Tibial nerve (tissue), 4 donors: ENCODE measurements around the gene TH. TPM values are rescaled to one million over a fixed set of nuclear protein-coding genes. Genes with fewer than 3 reads are reported as not detected.

Source experiments
- DNase-seq, 2 donors: peaks; one replicate each; pipeline ENCODE4 v3.0.0-alpha.2; 2019; ENCODE audit warnings: low spot score in 2 of 2
- H3K27ac ChIP-seq, 4 donors: fragments of 200-600 bp; sonication (generic) in 3 of 4; one replicate each; pipeline ENCODE4 v1.5.1; 2017 to 2019; ENCODE audit warnings: mild to moderate bottlenecking in 1 of 4
- H3K27me3 ChIP-seq, 2 donors: fragments of 200-600 bp; sonication (generic) in 1 of 2; one replicate each; pipeline versions ENCODE4 v1.5.1 to v1.6.0; 2017 to 2019
- H3K36me3 ChIP-seq, 3 donors: fragments of 200-600 bp; sonication (generic); one replicate each; pipeline ENCODE4 v1.5.1; 2018 to 2019
- H3K4me1 ChIP-seq, 4 donors: fragments of 200-600 bp; sonication (generic) in 3 of 4; one replicate each; pipeline ENCODE4 v1.5.1; 2017 to 2019
- H3K4me3 ChIP-seq, 4 donors: fragments of 200-600 bp; sonication (generic) in 3 of 4; one replicate each; pipeline ENCODE4 v1.5.1; 2017 to 2019; ENCODE audit warnings: mild to moderate bottlenecking in 1 of 4, moderate library complexity in 1 of 4
- H3K9me3 ChIP-seq, 4 donors: fragments of 200-600 bp; sonication (generic) in 3 of 4; one replicate each; pipeline ENCODE4 v1.5.1; 2017 to 2019
- EP300 ChIP-seq, 2 donors: sonication (generic); formaldehyde crosslinking; IDR thresholded peaks; one replicate each; pipeline ENCODE4 v1.6.1; 2017; ENCODE audit warnings: antibody characterized with exemption in 2 of 2, mild to moderate bottlenecking in 1 of 2
- POLR2A ChIP-seq, 2 donors: fragments of 450-650 bp; IDR thresholded peaks; one replicate each; pipeline ENCODE4 v1.6.1; 2017; ENCODE audit warnings: antibody characterized with exemption in 2 of 2, mild to moderate bottlenecking in 2 of 2, moderate library complexity in 2 of 2
- WGBS, 2 donors: methylation state at CpG; one replicate each; pipeline ENCODE4 v1.1.5; 2018; 5-methylcytosine and 5-hydroxymethylcytosine counted together
- total RNA-seq, 4 donors: library from RNA; depleted of rRNA; stranded (reverse); fragments of >200 nt; gene quantifications; one replicate each; pipeline ENCODE4 v1.1.0, GENCODE V29; 2016
- TF ChIP-seq, protein P1 (sequence below), 5 experiments: fragments of 200-600 bp in 3 of 5; fragments of 450-650 bp in 2 of 5; sonication (generic) in 3 of 5; IDR thresholded peaks; one replicate each; pipeline ENCODE4 v1.5.1; 2016 to 2019; ENCODE audit warnings: antibody characterized with exemption in 5 of 5, mild to moderate bottlenecking in 3 of 5, moderate library complexity in 2 of 5

Gene TH
- total RNA-seq, 4 donors from 2014 or later = 1.3 TPM; not detected in 3

DNA sequence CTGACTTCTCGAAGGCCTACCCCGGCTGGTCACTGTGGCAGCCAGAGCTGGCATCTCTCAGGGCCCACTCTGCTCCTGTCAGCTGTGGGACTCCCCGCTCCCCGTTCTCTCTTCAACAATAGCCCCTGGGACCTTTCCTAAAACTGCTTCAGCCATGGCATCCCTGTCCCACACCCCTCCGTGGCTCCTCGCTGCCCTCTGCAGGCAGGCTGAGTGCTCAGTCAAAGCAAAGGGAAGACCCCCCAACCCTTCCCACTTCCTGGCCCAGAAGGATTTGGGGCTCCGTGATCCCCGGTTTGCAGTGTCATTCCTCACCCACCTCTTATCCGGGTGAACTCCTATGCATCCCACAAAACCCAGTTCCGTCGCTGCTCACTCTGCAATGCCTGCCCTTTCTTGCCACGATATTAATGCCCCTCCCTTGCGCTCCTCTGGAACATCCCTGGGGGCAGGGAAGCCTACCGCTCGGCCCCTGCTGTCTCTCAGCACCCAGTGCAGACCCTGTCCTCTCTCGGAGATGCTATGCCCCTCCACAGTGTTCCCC lies 1.6 kb upstream of the TH start:
- no peak overlapping the region for H3K27ac ChIP-seq
- peaks cover 0 to 5% (median 0%) of the 10 kb centered on the region in 4 donors for H3K4me1 ChIP-seq
- DNase-seq = no peak
- peaks cover 0 to 20% of the 10 kb centered on the region in 2 donors for H3K27me3 ChIP-seq
- no peaks in the 10 kb centered on the region for H3K9me3 ChIP-seq
- H3K36me3 ChIP-seq = no peaks in the 10 kb centered on the region
- WGBS, 2 donors = 80 to 88% methylated on average over 15 to 16 of the region's 16 CpGs
- TF ChIP-seq, protein P1, sequence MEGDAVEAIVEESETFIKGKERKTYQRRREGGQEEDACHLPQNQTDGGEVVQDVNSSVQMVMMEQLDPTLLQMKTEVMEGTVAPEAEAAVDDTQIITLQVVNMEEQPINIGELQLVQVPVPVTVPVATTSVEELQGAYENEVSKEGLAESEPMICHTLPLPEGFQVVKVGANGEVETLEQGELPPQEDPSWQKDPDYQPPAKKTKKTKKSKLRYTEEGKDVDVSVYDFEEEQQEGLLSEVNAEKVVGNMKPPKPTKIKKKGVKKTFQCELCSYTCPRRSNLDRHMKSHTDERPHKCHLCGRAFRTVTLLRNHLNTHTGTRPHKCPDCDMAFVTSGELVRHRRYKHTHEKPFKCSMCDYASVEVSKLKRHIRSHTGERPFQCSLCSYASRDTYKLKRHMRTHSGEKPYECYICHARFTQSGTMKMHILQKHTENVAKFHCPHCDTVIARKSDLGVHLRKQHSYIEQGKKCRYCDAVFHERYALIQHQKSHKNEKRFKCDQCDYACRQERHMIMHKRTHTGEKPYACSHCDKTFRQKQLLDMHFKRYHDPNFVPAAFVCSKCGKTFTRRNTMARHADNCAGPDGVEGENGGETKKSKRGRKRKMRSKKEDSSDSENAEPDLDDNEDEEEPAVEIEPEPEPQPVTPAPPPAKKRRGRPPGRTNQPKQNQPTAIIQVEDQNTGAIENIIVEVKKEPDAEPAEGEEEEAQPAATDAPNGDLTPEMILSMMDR (IDR thresholded peaks at IDR 0.05) = no peak
- no peak for TF ChIP-seq EP300 (IDR thresholded peaks at IDR 0.05)
- no peak for TF ChIP-seq POLR2A (IDR thresholded peaks at IDR 0.05)
- H3K4me3 ChIP-seq = no peak overlapping the region

DNA sequence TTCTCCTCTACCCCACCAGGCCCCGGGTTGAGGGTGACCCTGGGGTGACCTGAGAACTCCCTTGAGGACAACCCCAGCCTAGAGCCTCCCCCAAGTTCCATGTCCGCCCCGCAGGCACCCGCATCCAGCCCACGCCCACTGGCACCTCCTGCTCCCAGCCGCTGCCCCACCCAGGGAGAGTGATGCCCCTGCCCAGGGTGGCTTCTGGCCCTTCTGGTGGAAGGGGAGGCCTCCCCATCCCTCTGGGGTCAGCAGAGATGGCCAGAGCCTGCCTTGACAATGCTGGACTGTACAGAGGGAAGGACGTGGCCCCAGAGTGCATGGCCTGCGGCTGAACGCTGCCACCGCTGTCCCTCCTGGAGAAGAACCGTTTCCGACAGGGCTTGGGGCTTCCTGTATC lies 1.1 kb upstream of the TH start:
- H3K4me3 ChIP-seq = no peak overlapping the region
- 80 to 81% methylated on average over 7 to 11 of the region's 12 CpGs for WGBS, 2 donors
- no peak overlapping the region for H3K27ac ChIP-seq
- H3K9me3 ChIP-seq = no peaks in the 10 kb centered on the region
- H3K4me1 ChIP-seq = peaks cover 0 to 5% (median 0%) of the 10 kb centered on the region in 4 donors
- DNase-seq = no peak
- peaks cover 0 to 21% of the 10 kb centered on the region in 2 donors for H3K27me3 ChIP-seq
- H3K36me3 ChIP-seq = no peaks in the 10 kb centered on the region
- TF ChIP-seq, protein P1 (IDR thresholded peaks at IDR 0.05) = no peak
- TF ChIP-seq POLR2A (IDR thresholded peaks at IDR 0.05) (no peak), EP300 (IDR thresholded peaks at IDR 0.05) (no peak)

DNA sequence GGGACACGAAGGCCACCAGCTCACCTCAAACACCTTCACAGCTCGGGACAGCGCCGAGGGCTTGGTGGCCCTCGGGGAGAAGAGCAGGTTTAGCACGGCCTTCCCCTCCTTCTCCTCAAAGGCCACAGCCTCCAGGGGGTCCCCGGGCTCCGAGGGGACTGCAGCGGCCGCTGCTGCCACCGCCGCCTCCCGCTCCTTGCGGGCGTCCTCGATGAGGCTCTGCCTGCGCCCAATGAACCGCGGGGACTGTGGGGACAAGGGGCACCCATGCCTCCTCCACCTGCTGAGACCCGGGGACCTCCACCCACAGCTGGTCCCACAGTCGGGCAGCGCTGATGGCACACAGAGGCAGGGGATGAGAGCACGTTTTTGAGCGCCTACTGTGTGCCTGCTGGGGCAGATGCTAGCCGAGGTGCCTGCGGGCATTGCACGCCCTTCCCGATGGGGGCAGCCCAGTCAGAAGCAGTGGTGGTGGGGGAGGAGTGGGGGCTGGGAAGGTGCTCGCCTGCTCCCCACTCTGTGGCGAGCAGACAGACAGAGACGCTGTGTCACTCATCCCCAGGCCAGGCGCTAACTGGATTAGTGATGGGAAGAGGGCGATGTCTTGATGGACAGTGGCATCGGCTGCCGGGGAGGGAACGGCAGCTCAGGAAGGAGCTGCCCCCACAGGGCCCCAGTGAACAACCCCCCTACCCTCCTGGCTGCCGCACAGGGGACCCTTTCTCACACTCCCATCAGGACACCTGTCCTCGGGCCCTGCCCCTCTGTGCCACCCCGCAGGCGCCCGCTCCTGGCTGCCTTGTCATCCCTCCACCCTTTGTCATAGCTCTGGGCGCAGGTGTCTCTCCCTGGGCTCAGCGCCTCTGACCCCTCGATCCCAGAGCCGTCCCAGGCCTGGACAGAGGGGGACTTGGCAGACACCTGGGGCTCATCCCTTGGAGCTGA lies 1.7 kb downstream of the TH start:
- no peak for DNase-seq
- WGBS, 2 donors = 79 to 84% methylated on average over 28 to 36 of the region's 45 CpGs
- peaks cover 0 to 45% of the 10 kb centered on the region in 2 donors for H3K27me3 ChIP-seq
- no peak overlapping the region for H3K27ac ChIP-seq
- no peaks in the 10 kb centered on the region for H3K9me3 ChIP-seq
- H3K4me1 ChIP-seq = peaks cover 0 to 15% (median 2%) of the 10 kb centered on the region in 4 donors
- H3K36me3 ChIP-seq = no peaks in the 10 kb centered on the region
- TF ChIP-seq EP300 (IDR thresholded peaks at IDR 0.05) (no peak), POLR2A (IDR thresholded peaks at IDR 0.05) (no peak)
- TF ChIP-seq, protein P1 (IDR thresholded peaks at IDR 0.05) = no peak
- H3K4me3 ChIP-seq = no peak overlapping the region

DNA sequence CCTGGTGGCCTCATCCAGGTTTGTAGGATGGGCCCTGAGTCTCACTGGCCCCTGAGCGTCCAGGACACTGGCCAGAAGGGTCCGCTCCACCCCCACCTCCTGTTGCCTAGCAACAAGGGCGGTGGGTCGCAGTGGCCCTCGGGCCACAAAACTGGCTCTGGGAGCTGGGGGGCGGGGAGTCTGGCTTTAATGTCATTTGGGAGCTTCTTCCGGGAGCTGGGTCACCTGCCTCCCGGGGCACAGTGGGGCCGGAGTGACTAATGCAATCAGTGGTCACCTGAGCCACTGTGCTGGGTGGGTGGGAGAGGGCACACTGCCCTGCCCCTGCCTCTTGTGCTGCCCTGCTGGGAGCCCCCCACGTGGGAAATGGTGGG lies 2.6 kb downstream of the TH start:
- Histone ChIP-seq H3K27me3 (peaks cover 0 to 54% of the 10 kb centered on the region in 2 donors), H3K4me1 (peaks cover 0 to 15% (median 2%) of the 10 kb centered on the region in 4 donors), H3K9me3 (no peaks in the 10 kb centered on the region), H3K27ac (no peak overlapping the region), H3K36me3 (no peaks in the 10 kb centered on the region), H3K4me3 (no peak overlapping the region)
- WGBS, 2 donors = 40 to 58% methylated on average over 10 of the region's 10 CpGs
- TF ChIP-seq EP300 (IDR thresholded peaks at IDR 0.05) = no peak
- TF ChIP-seq POLR2A (IDR thresholded peaks at IDR 0.05) = no peak
- TF ChIP-seq, protein P1 (IDR thresholded peaks at IDR 0.05) = no peak
- no peak for DNase-seq
